GM15510 (cell line): ENCODE measurements around the gene NAIP.
"Not testable (repeated sequence)": the region's sequence is repeated elsewhere in the genome, so short reads cannot be mapped to it uniquely, and the experiment has no call there.

Source experiments
- POLR2A ChIP-seq: IDR thresholded peaks from 3 replicates; pipeline ENCODE4 v1.6.1; 2011; ENCODE audit warnings: borderline replicate concordance; ENCODE audit not compliant: insufficient read length; ENCODE audit errors: extremely low read depth

Gene NAIP

GRCh38 chr5:71025289-71025953 lies at the start of gene NAIP:
TSS of gene NAIP (minus strand) at chr5:71025339. CDS start at chr5:71012915, 12,424 bp downstream.
- TF ChIP-seq POLR2A: not testable (repeated sequence)

DNA sequence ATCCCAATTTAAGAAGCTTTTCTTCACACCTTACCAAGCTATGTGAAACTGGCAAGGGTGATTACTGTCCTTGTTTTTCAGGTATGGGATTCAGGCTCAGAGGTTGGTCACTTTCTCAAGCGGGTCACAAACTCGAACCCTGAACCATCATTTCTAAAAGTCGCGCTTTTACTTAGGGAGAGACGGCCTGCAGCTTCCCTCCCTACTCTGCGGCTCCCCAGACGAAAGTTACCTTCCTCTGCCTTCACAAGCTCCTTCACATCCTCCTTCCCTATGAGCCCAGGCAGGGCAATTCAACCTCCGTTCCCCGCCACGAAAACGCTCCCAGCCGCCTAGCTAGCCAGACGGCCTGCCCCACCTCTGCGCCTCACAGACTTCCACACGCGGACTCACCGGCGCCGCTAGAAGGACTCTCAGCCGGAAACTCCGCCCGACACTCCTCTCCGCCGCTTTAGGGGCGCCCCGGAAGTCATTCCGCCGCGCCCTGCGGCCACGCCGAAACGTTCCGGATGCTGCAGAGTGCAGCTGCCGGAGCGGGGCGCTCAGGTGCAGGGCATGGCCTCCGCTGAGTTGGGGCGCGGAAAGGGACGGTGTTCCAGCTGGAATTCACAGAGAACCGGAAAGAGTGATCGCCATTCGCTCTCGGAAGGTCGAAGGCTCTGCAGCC lies 42.3 kb upstream of the NAIP start, which contains the start of gene GTF2H2:
TSS of gene GTF2H2 (minus strand) at position 415 of the 667 bp plus-strand sequence. CDS start 4,913 bp downstream, outside the sequence.
- not testable (repeated sequence) for TF ChIP-seq POLR2A

GRCh38 chr5:71014176-71014575 lies 11.0 kb downstream of the NAIP start:
- TF ChIP-seq POLR2A: no peak

- TF ChIP-seq POLR2A: no peak
These were observed 11.6 kb downstream of the NAIP start for GRCh38 chr5:71013575-71013974.

GRCh38 chr5:71011194-71011792 lies 13.8 kb downstream of the NAIP start:
- no peak for TF ChIP-seq POLR2A
